Measurements from ENCODE around the gene RAB11FIP4.

RAB11FIP4 gene

DNA sequence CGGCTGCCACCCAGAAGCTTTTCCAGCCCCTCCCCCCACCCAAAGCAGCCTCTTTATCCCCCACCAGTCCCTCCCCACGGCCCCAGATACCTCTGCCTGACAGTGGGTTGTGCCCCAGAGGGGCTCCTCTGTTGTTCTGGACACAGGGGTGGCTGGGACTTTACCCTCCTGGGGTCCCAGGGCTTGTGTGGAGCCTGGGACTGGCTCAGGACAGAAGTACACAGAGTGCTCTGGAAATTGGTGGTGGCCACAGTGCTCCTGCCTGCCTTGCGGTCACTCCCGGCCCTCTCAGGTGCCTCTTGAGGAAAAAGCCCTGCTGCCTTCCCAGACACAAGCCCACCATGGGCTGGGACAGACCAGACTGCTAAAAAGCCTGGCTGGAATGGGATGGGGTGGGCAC lies 68.2 kb downstream of the RAB11FIP4 start:
- no peak for DNase-seq (ENCODE audit: low spot score)

DNA sequence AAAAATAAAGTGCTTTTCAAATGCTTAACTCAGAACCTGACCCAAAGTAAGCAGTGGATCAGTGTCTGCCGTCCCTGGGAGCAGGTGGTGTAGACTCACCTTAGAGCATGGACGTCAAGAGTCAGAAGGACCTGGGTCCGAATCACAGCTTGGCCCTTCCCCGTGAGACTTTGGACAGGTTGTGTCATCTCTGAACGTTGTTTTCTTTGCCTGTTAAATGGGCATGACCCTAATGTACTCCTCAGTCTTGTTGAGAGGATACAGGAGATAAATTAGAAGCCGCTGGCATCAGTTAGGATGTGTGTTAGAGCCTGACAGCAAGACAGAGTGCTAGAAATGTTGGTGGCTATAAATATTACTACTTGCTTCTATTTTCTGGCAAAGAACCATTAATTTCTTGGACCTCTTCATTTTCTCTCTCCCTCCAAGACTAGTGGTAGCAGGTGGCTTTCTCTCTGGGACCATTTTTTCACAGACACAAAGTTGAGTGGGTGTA lies 68.8 kb downstream of the RAB11FIP4 start:
- DNase-seq (ENCODE audit: low spot score): no peak

DNA sequence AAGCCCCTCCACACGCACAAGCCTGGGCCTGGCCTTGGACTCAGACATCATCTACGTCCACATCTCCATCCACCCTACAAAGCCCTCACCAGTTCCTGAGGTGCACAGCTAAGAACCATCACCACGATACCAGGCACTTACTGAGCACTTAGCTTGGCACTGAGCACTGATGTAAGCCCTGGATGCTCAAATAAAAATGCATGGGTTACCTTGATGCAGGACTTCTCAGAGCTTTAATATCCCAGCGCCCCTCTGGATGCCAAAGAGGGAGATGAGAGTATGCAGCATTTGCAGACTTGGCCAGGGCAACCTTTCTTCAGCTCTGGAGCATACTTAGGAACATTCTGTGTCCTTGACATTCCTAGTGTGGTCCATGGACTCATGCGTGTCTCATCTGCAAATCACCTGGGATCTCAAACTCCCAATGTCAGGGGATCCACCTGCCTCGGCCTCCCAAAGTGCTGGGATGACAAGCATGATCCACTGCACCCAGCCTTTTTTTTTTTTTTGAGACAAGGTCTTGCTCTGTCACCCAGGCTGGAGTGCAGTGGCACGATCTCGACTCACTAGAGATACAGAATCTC lies 69.8 kb downstream of the RAB11FIP4 start:
- no peak for DNase-seq (ENCODE audit: low spot score)

DNA sequence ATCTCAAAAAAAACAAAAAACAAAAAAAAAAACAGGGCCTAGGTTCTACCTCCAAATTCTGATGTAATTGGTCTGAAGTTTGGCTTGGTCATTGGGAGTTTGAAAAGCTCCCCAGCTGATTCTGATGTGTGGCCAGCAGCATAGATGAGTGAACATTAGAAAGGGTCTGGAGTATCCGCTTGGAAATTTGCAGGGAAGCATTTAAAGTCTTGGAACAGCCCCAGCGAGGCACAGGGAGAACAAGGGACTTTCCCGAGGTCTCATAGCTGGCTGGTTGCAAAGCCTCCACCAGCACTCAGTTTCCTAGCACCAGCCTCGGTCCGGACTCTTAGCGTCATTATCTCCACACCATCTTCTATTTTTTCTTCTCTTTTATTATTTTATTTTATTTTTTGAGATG lies 70.8 kb downstream of the RAB11FIP4 start:
- DNase-seq (ENCODE audit: low spot score): no peak

DNA sequence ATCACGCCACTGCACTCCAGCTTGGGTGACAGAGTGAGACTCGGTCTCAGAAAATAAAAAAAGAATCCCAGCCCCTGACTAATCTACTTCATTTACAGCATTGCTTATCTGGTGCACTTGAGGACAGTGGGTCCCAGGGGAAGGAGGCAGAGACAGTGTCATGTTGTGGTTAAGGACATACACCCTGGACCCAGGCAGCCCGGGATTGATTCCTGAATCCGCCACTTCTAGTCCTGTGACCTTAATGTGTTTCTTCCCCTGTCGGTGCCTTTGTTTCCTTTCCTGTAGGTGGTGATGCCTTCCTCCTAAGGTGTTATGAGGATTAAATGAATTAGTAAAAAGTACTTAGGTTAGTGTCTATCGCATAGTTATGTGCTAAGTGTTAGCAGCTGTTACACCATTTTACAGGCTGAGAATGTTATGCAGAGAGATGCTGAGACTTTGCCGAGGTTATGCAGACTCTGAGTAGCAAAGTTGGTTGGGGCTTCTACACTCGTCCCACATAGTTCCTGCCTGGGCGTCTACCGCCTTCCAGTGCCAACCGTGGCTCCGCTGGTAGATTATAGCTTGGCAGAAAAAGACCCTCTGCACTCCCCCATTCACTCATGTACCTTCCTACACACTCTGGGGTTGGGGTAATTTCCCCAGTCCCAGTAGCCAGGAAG lies 74.8 kb downstream of the RAB11FIP4 start:
- DNase-seq (ENCODE audit: low spot score): no peak

DNA sequence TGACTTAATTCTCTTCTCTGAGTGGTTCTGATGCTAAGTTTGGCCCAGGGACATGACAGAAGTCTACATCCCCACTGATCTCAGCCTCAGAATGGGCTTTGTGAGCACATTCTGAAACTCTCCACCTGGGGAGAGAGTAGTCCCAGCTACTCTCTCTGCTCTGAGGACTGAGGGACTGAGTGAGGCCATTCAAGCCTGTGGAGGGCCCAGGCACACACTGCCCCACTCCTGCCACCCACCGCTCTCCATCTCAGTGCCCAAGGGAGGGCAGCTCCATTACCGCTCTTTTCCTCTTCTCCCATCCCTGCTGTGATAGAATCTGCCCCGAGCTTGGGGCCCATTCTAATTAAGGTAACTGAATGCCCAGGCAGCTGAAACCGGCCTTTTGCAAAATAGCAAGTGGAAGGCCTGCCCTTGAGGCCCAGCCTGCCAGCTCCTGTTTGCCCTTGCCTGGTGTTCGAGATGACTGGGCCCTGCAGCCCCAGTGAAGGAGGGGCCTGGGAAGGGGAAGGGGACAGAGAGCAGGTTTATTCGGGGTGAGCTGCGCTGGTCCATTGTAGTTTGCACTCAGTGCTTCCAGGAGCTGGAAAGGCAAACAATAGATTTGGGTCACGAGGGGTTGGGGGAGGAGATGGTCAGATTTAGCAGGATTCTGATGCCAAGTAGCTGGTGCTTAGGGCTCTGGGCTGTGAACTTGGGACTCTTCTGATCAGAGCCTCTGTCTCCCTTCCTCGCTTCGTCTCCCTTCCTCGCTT lies 76.2 kb downstream of the RAB11FIP4 start:
- peak; percentile 94 for DNase-seq (ENCODE audit: low spot score)

DNA sequence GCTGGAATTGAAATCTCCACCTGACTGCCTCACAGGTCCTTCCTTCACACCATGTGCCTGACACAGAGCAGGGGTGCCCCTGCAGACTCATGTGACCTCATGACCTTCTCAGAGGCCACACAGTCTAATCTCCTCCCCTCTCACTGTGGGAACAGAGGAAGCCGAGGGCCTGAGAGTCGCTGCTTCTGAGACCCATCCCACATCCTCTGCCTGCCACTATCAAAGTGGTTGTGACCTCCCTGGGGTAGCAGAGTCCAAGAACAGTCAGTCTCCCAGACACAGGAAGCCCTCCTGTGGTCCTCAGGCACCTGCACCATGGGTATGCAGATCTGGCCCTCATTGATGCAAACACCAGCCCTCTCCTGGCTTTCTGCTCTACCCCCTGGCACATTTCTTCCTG lies 78.5 kb downstream of the RAB11FIP4 start:
- no peak for DNase-seq (ENCODE audit: low spot score)

DNA sequence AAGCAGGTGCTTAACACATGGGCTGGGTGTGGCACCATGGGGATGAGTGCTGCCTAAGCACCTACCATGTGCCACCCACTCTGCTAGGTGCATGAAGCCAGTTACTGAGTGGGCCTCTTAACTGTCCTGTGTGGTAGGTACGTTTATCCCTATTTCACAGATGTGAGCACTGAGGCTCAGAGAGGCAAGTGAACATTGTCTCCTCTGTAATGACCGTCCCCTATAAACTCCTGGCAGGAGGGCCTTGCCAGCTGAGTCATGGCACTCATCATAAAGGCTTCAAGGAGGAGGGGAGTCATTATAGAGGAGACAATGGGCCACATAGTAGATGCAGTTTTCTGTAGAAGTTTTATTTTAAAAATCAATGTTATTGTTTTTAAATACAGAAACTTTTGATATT lies 79.1 kb downstream of the RAB11FIP4 start:
- no peak for DNase-seq (ENCODE audit: low spot score)

DNA sequence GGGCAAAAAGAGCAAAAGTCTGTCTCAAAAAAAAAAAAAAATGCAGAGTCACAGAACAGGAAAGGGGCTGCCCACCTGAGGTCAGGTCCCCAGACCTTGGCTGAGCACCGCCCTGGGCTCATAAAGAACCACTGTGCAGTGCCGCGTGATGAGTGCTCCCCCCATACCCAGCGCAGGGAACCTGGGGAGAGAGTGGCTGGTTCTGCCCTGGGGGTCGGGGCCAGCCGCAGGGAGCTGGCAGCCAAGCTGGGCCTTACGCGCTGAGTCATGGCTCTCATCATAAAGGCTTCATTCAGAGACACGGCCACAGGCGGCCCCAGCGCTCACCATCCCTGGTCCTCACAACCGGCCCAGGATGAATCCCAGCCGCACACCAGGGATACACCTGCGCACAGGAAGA lies 80.7 kb downstream of the RAB11FIP4 start:
- DNase-seq (ENCODE audit: low spot score): peak; percentile 85

DNA sequence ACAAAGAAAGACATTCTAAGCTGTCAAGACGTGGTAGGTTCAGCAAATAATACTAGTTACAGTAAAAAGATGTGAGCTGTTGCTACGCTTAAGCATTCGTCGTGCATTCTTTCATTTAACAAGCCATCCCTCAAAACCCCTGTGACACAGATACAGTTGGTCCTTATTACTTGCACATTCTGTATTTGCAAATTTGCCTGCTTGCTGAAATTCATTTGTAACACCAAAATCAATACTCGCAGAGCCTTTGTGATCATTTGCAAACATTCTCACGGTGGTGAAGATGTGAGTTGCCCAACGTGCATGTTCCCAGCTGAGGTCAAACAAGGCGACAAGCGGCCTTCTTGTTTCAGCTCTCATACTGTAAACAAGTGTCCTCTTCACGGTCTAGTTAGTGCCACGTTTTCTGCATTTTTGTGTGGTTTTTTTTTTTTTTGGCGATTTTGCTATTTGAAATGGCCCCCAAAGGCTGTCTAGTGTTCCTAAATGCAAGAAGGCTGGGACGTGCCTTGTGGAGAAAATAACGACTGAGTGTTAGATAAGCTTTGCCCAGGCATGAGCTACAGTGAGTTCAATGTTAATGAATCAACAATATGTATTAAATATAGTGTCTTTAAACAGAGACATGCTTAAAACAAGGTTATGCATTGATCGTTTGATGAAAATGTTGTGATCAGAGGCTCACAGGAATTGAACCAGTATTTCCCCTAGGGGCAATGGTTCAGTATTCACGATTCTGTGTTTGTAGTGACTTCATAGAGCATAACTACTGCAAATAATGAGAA lies 84.1 kb downstream of the RAB11FIP4 start:
- no peak for DNase-seq (ENCODE audit: low spot score)

DNA sequence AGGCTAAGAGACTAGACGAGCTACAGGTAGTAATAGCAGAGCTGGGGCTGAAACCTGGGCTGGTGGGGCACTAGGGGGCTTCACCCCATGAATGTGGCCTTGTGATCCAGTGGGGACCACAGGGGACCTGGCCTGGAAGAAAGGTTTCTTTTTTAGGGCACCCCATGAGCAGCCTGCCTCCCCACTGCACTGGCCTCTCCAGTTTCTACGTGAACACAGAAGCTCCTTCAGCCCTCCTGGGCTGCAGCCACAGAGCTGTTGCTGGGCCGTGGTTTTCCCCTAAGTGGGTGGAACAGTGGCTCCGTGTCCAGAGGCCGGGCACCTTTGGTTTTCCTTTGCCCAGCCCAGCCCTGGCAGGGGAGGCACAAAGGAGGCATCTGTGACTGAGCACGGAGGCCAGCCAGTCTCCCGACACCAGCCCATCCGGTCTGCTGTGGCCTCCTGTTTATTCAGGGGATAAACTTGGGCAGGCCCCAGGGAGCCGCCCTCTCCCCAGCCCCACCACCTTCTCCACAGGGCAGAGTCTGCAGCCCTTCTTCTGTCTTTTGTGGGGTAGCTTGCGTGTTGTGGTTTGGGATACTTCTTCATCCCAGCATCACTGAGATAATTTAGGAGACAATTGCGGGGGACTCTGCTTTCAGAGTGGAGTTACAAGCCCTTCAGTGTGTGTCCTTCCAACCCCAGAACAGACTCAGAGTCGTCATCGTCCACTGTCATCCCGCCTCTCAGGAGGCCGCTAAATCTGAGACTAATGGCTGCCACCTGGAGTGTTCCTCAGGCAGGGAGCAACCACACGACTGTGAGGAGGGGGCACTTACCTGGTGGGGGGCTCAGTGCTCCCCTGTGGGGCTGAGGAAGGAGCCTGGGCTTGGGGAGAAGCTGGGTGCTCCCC lies 85.3 kb downstream of the RAB11FIP4 start:
- DNase-seq (ENCODE audit: low spot score): no peak

DNA sequence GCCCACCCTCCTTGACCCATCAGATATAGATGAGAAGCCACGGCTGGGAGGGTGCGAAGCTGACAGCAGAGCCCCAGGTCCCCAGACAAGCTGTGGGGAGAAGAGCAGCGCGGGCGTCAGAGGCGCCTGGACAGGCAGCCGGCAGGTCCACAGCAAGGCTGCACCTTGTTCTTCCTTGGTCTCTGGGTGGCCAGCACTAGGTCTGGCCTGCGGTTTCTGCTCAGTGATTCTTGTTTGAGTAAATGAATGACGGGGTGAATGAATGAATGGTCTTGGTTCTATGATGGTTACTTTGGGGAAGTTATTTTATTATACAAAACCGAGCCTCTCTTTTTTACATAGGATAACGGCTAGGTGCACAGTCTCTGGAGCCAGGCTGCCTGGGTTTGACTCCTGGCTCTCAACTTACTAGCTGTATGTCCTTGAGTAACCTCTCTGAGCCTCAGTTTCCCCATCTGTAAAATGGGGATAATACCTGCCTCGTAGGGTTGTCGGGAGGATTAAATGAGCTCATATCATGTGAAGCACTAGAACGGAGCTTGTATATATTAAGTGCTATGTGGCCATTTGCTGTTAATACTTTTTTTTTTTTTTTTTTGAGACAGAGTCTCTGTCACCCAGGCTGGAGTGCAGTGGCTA lies 86.1 kb downstream of the RAB11FIP4 start:
- DNase-seq (ENCODE audit: low spot score): no peak

DNA sequence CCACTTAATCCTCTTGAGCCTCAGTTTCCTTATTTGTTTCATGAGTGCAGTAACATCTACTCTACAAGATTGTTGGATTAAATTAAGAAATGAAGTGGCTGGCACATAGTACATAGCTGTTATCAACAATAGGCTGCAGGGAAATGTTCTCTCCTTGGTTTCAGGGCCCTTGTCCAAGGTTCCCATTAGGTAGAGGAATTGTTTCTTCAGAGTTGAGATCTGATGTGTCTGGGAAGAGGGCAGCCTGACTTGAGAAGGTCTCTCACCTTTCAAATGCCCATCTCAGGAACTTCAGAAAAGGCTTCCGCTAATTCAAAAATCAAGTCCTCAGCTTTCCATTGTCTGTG lies 87.6 kb downstream of the RAB11FIP4 start:
- no peak for DNase-seq (ENCODE audit: low spot score)

DNA sequence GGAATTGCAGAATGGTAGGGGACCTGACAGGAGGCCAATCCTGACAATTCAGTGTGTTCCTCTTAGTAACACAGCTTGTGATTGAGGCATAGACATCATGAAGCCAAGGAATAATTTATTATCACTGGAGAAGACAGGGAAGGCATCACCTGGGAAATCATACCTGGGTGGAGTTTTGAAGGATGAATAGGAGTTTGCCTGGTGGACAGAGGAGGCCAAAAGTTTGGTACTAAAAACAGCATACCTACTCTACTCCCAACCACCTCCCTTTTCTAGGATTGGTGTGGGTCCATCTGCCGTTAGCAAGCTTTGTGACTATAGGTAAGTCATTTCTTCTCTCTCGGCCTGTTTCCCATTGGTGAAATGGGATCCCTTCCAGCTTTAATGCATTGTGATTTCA lies 88.0 kb downstream of the RAB11FIP4 start:
- no peak for DNase-seq (ENCODE audit: low spot score)

DNA sequence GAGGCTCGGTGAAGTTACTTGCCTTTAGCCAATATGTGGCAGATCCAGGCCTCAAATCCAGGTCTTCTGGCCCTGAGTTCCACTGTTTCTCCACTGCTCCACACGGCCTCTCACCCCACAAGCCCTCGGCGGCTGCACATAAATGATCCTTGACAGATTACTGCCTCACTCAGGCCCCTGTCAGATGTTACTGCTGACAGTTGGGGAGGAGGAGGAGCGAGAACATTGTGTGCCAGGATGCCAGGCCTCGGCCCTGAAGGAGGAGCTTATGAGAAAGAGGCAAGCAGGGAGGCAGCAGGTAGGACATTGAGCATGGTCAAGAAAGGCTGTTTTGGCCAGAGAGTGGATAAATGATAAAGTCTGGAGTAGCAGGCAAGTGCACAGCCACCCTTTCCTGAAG lies 88.6 kb downstream of the RAB11FIP4 start:
- no peak for DNase-seq (ENCODE audit: low spot score)

DNA sequence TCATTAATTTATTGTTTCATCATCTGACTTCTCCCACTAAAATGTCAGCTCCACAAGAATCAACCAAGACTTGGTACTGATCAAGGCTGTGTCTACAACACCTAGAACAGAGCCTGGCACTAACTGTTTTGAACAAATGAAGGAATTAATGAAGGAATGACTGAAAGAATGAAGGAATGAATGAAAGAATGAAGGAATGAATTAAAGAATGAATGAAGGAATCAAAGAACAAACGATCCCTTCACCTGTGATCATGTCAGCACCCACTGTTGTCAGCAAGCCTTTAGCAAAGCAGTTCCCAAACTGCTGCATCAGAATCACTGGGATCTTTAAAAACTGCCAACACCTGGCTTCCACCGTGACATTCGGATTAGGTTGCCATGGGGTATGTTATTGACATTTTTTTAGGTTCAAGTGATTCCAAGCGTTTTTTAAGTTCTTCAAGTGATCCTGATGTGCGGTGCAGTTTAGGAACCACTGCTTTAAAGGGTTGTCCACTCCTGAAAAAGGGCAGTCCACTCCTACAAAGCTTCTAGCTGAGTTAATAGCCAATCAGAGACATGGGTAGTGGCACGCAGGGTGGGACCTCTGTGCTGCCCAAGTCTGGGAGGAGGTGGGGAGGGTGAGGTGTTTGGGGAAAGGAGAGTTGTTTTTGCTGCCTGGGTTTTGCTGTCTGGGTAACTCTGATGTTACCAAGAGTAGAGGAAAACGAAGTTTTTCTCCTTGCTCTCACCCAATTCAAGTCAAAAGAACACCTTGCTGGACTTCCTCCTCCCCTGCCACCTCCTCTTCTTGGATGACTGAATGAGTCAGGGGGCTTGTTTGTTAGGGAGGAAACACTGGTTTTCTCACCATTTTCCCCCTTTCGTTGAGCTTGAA lies 89.7 kb downstream of the RAB11FIP4 start:
- DNase-seq (ENCODE audit: low spot score): no peak

DNA sequence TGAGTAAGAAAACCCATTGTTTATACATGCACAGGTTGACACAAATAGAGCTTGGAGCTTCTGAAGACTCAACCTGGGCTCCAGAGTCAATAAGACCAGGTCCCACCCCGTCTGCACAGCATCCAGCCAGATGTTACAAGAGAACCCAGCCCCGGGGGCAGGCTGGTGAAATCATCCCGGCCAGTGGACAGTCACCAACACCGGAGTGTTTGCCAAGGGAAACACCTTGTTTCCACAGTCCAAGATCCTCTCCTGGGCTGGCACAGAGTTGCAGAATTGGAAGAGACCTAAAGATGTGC lies 90.3 kb downstream of the RAB11FIP4 start:
- no peak for DNase-seq (ENCODE audit: low spot score)

DNA sequence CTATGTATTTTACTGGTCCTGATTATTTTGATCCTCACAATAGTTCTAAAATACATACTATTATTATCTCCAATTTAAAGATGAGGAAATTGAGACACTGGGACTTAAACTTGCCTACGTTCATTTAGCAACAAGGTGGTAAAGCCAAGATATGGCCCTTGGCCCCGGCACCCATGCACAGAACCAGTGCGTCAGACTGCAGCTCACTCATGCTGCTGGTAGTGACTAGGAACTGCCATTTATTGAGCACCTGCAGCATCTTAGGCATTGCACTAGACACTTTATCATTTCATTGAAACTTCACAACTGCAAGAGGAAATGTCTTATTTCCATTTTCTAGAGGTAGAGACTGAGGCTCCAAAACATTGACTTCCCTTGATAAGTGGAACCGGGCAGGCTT lies 93.3 kb downstream of the RAB11FIP4 start:
- no peak for DNase-seq (ENCODE audit: low spot score)

DNA sequence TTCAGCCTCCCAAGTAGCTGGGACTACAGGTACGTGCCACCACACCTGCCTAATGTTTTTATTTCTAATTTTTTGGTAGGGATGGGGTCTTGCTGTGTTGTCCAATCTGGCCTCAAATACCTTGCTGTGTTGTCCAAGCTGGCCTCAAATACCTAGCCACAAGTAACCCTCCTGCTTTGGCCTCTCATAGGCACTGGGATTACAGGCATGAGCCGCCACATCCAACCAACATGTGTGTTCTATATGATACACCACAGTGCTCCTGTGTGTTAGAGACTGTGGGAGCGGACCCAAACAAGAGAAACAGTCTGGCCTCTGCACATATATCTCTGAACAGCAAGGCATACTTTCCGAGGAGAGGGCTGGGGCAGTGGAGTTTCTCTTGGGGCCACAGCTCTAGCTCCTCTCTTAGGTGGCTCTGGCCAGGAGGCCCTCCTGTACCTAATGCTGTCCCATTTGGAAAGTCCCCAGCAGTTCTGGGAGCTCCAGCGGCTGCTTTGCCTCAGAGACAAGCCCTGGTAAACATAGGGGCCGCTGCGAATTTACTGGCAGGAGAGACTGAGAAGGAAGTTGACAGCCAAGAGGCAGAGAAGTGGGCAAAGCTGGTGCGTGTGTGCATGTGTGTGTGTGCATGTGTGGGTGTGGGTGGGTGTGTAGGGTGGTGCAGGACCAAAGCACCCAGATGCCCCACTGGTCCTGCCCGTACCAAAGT lies 95.0 kb downstream of the RAB11FIP4 start:
- peak; percentile 52 for DNase-seq (ENCODE audit: low spot score)

Measured in globus pallidus (tissue), 1 donor.